Suprapubic skin (tissue), 4 donors: ENCODE data around the gene RAPGEF6. TPM values are rescaled to one million over a fixed set of nuclear protein-coding genes. Genes with fewer than 3 reads are reported as not detected.

Experiments used
- DNase-seq, 2 donors: peaks; one replicate each; pipeline ENCODE4 v3.0.0-alpha.2; 2019; ENCODE audit warnings: low spot score in 2 of 2
- H3K27ac ChIP-seq: fragments of 200-600 bp; sonication (generic); one replicate; pipeline ENCODE4 v1.5.1; 2019
- H3K27me3 ChIP-seq: fragments of 200-600 bp; sonication (generic); one replicate; pipeline ENCODE4 v1.5.1; 2019
- H3K36me3 ChIP-seq: fragments of 200-600 bp; sonication (generic); one replicate; pipeline ENCODE4 v1.5.1; 2019
- H3K4me1 ChIP-seq: fragments of 200-600 bp; sonication (generic); one replicate; pipeline ENCODE4 v1.5.1; 2019
- H3K4me3 ChIP-seq: fragments of 200-600 bp; sonication (generic); one replicate; pipeline ENCODE4 v1.5.1; 2019; ENCODE audit warnings: mild to moderate bottlenecking
- H3K9me3 ChIP-seq: fragments of 200-600 bp; sonication (generic); one replicate; pipeline ENCODE4 v1.5.1; 2019
- CTCF ChIP-seq, 2 donors: fragments of 200-600 bp in 1 of 2; fragments of 450-650 bp in 1 of 2; sonication (generic) in 1 of 2; IDR thresholded peaks; one replicate each; pipeline ENCODE4 v1.5.1; 2016 to 2019; ENCODE audit warnings: antibody characterized with exemption in 2 of 2, mild to moderate bottlenecking in 1 of 2, moderate library complexity in 1 of 2
- EP300 ChIP-seq: sonication (generic); formaldehyde crosslinking; IDR thresholded peaks from one replicate; pipeline ENCODE4 v1.6.1; 2017; ENCODE audit warnings: antibody characterized with exemption
- POLR2A ChIP-seq, 2 donors: fragments of 450-650 bp; IDR thresholded peaks; one replicate each; pipeline ENCODE4 v1.6.1; 2017; ENCODE audit warnings: antibody characterized with exemption in 2 of 2, mild to moderate bottlenecking in 2 of 2, moderate library complexity in 2 of 2
- POLR2AphosphoS5 ChIP-seq, 3 donors: sonication (generic); formaldehyde crosslinking; IDR thresholded peaks; one replicate each; pipeline ENCODE4 v1.6.1; 2017; ENCODE audit warnings: antibody characterized with exemption in 3 of 3
- WGBS: methylation state at CpG from one replicate; pipeline ENCODE4 v1.1.5; 2018; 5-methylcytosine and 5-hydroxymethylcytosine counted together
- total RNA-seq, 4 donors: library from RNA; depleted of rRNA; stranded (reverse); fragments of >200 nt; gene quantifications; one replicate each; pipeline ENCODE4 v1.1.0, GENCODE V29; 2016

RAPGEF6 gene
- total RNA-seq, 4 donors from 2014 or later: 17.8 to 38.3 (median 20.6) TPM

- no peak overlapping the region for H3K27ac ChIP-seq
- peaks cover 50% of the 10 kb centered on the region for H3K36me3 ChIP-seq
- 82% methylated on average over 10 of the region's 10 CpGs for WGBS
- no peak for DNase-seq
- H3K4me1 ChIP-seq: no peaks in the 10 kb centered on the region
- TF ChIP-seq CTCF (IDR thresholded peaks at IDR 0.05) (no peak), POLR2AphosphoS5 (IDR thresholded peaks at IDR 0.05) (no peak), POLR2A (IDR thresholded peaks at IDR 0.05) (no peak), EP300 (no peak)
- no peaks in the 10 kb centered on the region for H3K27me3 ChIP-seq
- no peaks in the 10 kb centered on the region for H3K9me3 ChIP-seq
- no peak overlapping the region for H3K4me3 ChIP-seq
Measured at GRCh38 chr5:131647048-131647769, 12.2 kb upstream of the RAPGEF6 start.

GRCh38 chr5:131644822-131645221 is 9.8 kb upstream of the RAPGEF6 start:
- H3K27me3 ChIP-seq: no peaks in the 10 kb centered on the region
- no peak for DNase-seq
- no peak overlapping the region for H3K27ac ChIP-seq
- H3K36me3 ChIP-seq: peaks cover 32% of the 10 kb centered on the region
- 95% methylated on average over 7 of the region's 7 CpGs for WGBS
- TF ChIP-seq EP300 (no peak), CTCF (IDR thresholded peaks at IDR 0.05) (no peak), POLR2A (IDR thresholded peaks at IDR 0.05) (no peak), POLR2AphosphoS5 (IDR thresholded peaks at IDR 0.05) (no peak)
- no peaks in the 10 kb centered on the region for H3K4me1 ChIP-seq
- H3K9me3 ChIP-seq: no peaks in the 10 kb centered on the region
- H3K4me3 ChIP-seq: no peak overlapping the region

- 91% methylated on average over 1 of the region's 1 CpG for WGBS
- DNase-seq: no peak
- no peak overlapping the region for H3K4me3 ChIP-seq
- TF ChIP-seq CTCF (IDR thresholded peaks at IDR 0.05): no peak
- H3K27ac ChIP-seq: no peak overlapping the region
- no peaks in the 10 kb centered on the region for H3K9me3 ChIP-seq
- H3K27me3 ChIP-seq: no peaks in the 10 kb centered on the region
- peaks cover 29% of the 10 kb centered on the region for H3K36me3 ChIP-seq
- no peaks in the 10 kb centered on the region for H3K4me1 ChIP-seq
Measured at GRCh38 chr5:131644370-131644769, 9.3 kb upstream of the RAPGEF6 start.

- H3K4me3 ChIP-seq: no peak overlapping the region
- H3K36me3 ChIP-seq: peaks cover 19% of the 10 kb centered on the region
- no peaks in the 10 kb centered on the region for H3K9me3 ChIP-seq
- 100% methylated on average over 1 of the region's 1 CpG for WGBS
- DNase-seq: no peak
- TF ChIP-seq POLR2AphosphoS5 (IDR thresholded peaks at IDR 0.05) (no peak), POLR2A (IDR thresholded peaks at IDR 0.05) (no peak), EP300 (no peak), CTCF (IDR thresholded peaks at IDR 0.05) (no peak)
- H3K27ac ChIP-seq: no peak overlapping the region
- peaks cover 4% of the 10 kb centered on the region for H3K4me1 ChIP-seq
- no peaks in the 10 kb centered on the region for H3K27me3 ChIP-seq
Measured at GRCh38 chr5:131641494-131641893, 6.5 kb upstream of the RAPGEF6 start.

GRCh38 chr5:131640043-131640856 is 5.2 kb upstream of the RAPGEF6 start:
- TF ChIP-seq EP300 (no peak), CTCF (IDR thresholded peaks at IDR 0.05) (no peak), POLR2AphosphoS5 (IDR thresholded peaks at IDR 0.05) (no peak), POLR2A (IDR thresholded peaks at IDR 0.05) (no peak)
- Histone ChIP-seq H3K4me1 (peaks cover 11% of the 10 kb centered on the region), H3K36me3 (peaks cover 9% of the 10 kb centered on the region), H3K9me3 (no peaks in the 10 kb centered on the region), H3K27me3 (no peaks in the 10 kb centered on the region), H3K4me3 (no peak overlapping the region), H3K27ac (no peak overlapping the region)
- 65% methylated on average over 5 of the region's 5 CpGs for WGBS
- DNase-seq: no peak
